IMR-90 (cell line): ENCODE measurements around the gene NELFCD. TPM values are rescaled to one million over a fixed set of nuclear protein-coding genes. Genes with fewer than 3 reads are reported as not detected.
A peak's percentile ranks its signal among the peaks of the same experiment; 100 is the strongest.

Source experiments
- ATAC-seq: fragments of 200-7000 bp; cut with Tn5 transposase; 2 replicates; pipeline ENCODE4 v1.9.1; 2020; ENCODE audit warnings: low read depth, mild to moderate bottlenecking, moderate library complexity
- BruUV-seq: library from RNA; stranded (reverse); fragments of 400-500 nt; replicated peaks from 2 replicates; lab custom pipeline; 2021; lab: Mats Ljungman, UMichigan
- CTCF ChIA-PET: fragments of 300-600 bp; formaldehyde crosslinking; extraction: SDS; loops from one replicate; lab custom pipeline; 2021; ENCODE audit warnings: antibody characterized with exemption; lab: Yijun Ruan, JAX
- POLR2A ChIA-PET: fragments of 300-600 bp; sonication (Branson Sonifier 250); formaldehyde crosslinking; loops from one replicate; lab custom pipeline; 2022; ENCODE audit warnings: antibody characterized with exemption; ENCODE audit not compliant: unreplicated experiment; lab: Charles Lee
- DNase-seq: peaks from one replicate; pipeline ENCODE4 v3.0.0; 2013
- H2AFZ ChIP-seq: replicated peaks from 2 replicates; pipeline ENCODE3; 2013; ENCODE audit warnings: low read length, mild to moderate bottlenecking; ENCODE audit not compliant: poor library complexity
- H2AK5ac ChIP-seq: 2 replicates; pipeline ENCODE4 v1.6.1; 2013; ENCODE audit warnings: low read depth, low read length, inconsistent platforms
- H2AK9ac ChIP-seq: replicated peaks from 2 replicates; pipeline ENCODE3; 2013; ENCODE audit warnings: mild to moderate bottlenecking, low read depth, low read length, moderate library complexity; ENCODE audit not compliant: poor library complexity
- H2BK120ac ChIP-seq: 2 replicates; pipeline ENCODE4 v1.6.1; 2013; ENCODE audit warnings: low read depth, low read length, inconsistent platforms
- H2BK15ac ChIP-seq: 3 replicates; pipeline ENCODE4 v1.6.1; 2013; ENCODE audit warnings: low read depth, low read length, inconsistent platforms
- H2BK20ac ChIP-seq: 2 replicates; pipeline ENCODE4 v1.6.1; 2013; ENCODE audit warnings: low read depth, mild to moderate bottlenecking, inconsistent platforms, low read length, moderate library complexity
- H2BK5ac ChIP-seq: 2 replicates; pipeline ENCODE4 v1.6.1; 2013; ENCODE audit warnings: mild to moderate bottlenecking, low read depth, low read length, inconsistent platforms; ENCODE audit not compliant: poor library complexity, severe bottlenecking
- H3K14ac ChIP-seq: replicated peaks from 2 replicates; pipeline ENCODE4 v1.6.1; 2013; ENCODE audit warnings: low read depth, low read length, inconsistent platforms
- H3K18ac ChIP-seq: 2 replicates; pipeline ENCODE4 v1.6.1; 2013; ENCODE audit warnings: low read depth, low read length, control low read depth
- H3K23ac ChIP-seq: 2 replicates; pipeline ENCODE4 v1.6.1; 2013; ENCODE audit warnings: low read depth, low read length, inconsistent platforms
- H3K27ac ChIP-seq: 2 replicates; pipeline ENCODE4 v1.5.1; 2013; ENCODE audit warnings: mild to moderate bottlenecking, control low read depth, low read length; ENCODE audit not compliant: insufficient read depth
- H3K27me3 ChIP-seq: 2 replicates; pipeline ENCODE4 v1.6.1; 2013; ENCODE audit warnings: low read length; ENCODE audit not compliant: control insufficient read depth, insufficient read depth
- H3K36me3 ChIP-seq: 2 replicates; pipeline ENCODE4 v1.6.1; 2013; ENCODE audit warnings: low read length, mixed read lengths; ENCODE audit not compliant: control insufficient read depth, insufficient read depth
- H3K4ac ChIP-seq: 2 replicates; pipeline ENCODE4 v1.6.1; 2013; ENCODE audit warnings: low read depth, low read length, inconsistent platforms
- H3K4me1 ChIP-seq: 2 replicates; pipeline ENCODE4 v1.6.1; 2013; ENCODE audit warnings: low read length, mixed read lengths; ENCODE audit not compliant: control insufficient read depth, insufficient read depth
- H3K4me2 ChIP-seq: 2 replicates; pipeline ENCODE4 v1.6.1; 2013; ENCODE audit warnings: low read depth, mild to moderate bottlenecking, control low read depth, low read length, moderate library complexity
- H3K4me3 ChIP-seq: 2 replicates; pipeline ENCODE4 v1.5.1; 2013; ENCODE audit warnings: low read depth, mild to moderate bottlenecking, control low read depth, low read length, moderate library complexity; ENCODE audit not compliant: insufficient read depth
- H3K56ac ChIP-seq: 2 replicates; pipeline ENCODE4 v1.6.1; 2013; ENCODE audit warnings: low read length, inconsistent platforms; ENCODE audit not compliant: insufficient read depth; ENCODE audit errors: extremely low read depth
- H3K79me1 ChIP-seq, 2 experiments: 2 replicates each; pipeline ENCODE4 v1.6.1; 2013; ENCODE audit warnings: low read length in 2 of 2, inconsistent platforms in 1 of 2, low read depth in 1 of 2
- H3K9ac ChIP-seq: 2 replicates; pipeline ENCODE4 v1.6.1; 2013; ENCODE audit warnings: low read depth, low read length, control low read depth
- H3K9me1 ChIP-seq: 2 replicates; pipeline ENCODE4 v1.6.1; 2013; ENCODE audit warnings: low read length, inconsistent platforms; ENCODE audit not compliant: insufficient read depth
- H3K9me3 ChIP-seq: 2 replicates; pipeline ENCODE4 v1.6.1; 2013; ENCODE audit warnings: low read length; ENCODE audit not compliant: control insufficient read depth, insufficient read depth
- H4K20me1 ChIP-seq: 2 replicates; pipeline ENCODE4 v1.6.1; 2013; ENCODE audit warnings: low read length, inconsistent platforms; ENCODE audit not compliant: insufficient read depth
- H4K5ac ChIP-seq: 2 replicates; pipeline ENCODE4 v1.6.1; 2013; ENCODE audit warnings: mild to moderate bottlenecking, low read depth, low read length, control low read depth
- H4K8ac ChIP-seq, 2 experiments: 2 replicates each; pipeline ENCODE4 v1.6.1; 2013; ENCODE audit warnings: low read depth in 2 of 2, low read length in 2 of 2, control low read depth in 1 of 2, inconsistent platforms in 1 of 2
- H4K91ac ChIP-seq: 2 replicates; pipeline ENCODE4 v1.6.1; 2013; ENCODE audit warnings: low read depth, low read length, inconsistent platforms; ENCODE audit not compliant: insufficient read depth
- BHLHE40 ChIP-seq: fragments of 150-350 bp; IDR thresholded peaks from 2 replicates; pipeline ENCODE4 v1.6.1; 2016; ENCODE audit warnings: mild to moderate bottlenecking, low read depth, low read length
- CEBPB ChIP-seq: IDR thresholded peaks from 2 replicates; pipeline ENCODE4 v1.6.1; 2012; ENCODE audit warnings: low read depth, low read length, improper control_type of control experiment
- CHD1 ChIP-seq: IDR thresholded peaks from 2 replicates; pipeline ENCODE4 v1.6.1; 2012; ENCODE audit warnings: low read depth, low read length, improper control_type of control experiment
- ELK1 ChIP-seq: fragments of 150-350 bp; IDR thresholded peaks from 2 replicates; pipeline ENCODE4 v1.6.1; 2016; ENCODE audit warnings: low read depth, mild to moderate bottlenecking, low read length, moderate library complexity, borderline replicate concordance
- FOS ChIP-seq: fragments of 150-350 bp; IDR thresholded peaks from 2 replicates; pipeline ENCODE4 v1.6.1; 2016; ENCODE audit warnings: low read depth, low read length
- MAFK ChIP-seq: IDR thresholded peaks from 2 replicates; pipeline ENCODE4 v1.6.1; 2012; ENCODE audit warnings: low read depth, low read length, improper control_type of control experiment
- MAZ ChIP-seq: IDR thresholded peaks from 2 replicates; pipeline ENCODE4 v1.6.1; 2012; ENCODE audit warnings: low read depth, mild to moderate bottlenecking, low read length, improper control_type of control experiment, moderate library complexity, borderline replicate concordance
- MXI1 ChIP-seq: IDR thresholded peaks from 2 replicates; pipeline ENCODE4 v1.6.1; 2012; ENCODE audit warnings: low read depth, mild to moderate bottlenecking, low read length, moderate library complexity, borderline replicate concordance
- NFE2L2 ChIP-seq: fragments of 150-350 bp; IDR thresholded peaks from 2 replicates; pipeline ENCODE4 v1.6.1; 2016; ENCODE audit warnings: low read depth, mild to moderate bottlenecking, low read length
- RAD21 ChIP-seq: IDR thresholded peaks from 2 replicates; pipeline ENCODE4 v1.6.1; 2012; ENCODE audit warnings: low read length, improper control_type of control experiment
- USF2 ChIP-seq: fragments of 150-350 bp; IDR thresholded peaks from 2 replicates; pipeline ENCODE4 v1.6.1; 2017; ENCODE audit warnings: mild to moderate bottlenecking, antibody characterized with exemption, low read length, low read depth
- WGBS, 2 experiments: methylation state at CpG; one replicate each; pipeline versions ENCODE4 v1.1.5 to v1.1.7; 2013; ENCODE audit warnings: missing lambda C conversion rate in 2 of 2; ENCODE audit not compliant: insufficient read length in 1 of 2; ENCODE audit errors: extremely low coverage in 2 of 2; 5-methylcytosine and 5-hydroxymethylcytosine counted together
- dilution Hi-C: fragments of 300-500 bp; cut with HindIII; formaldehyde crosslinking; loops from one replicate; pipeline ENCODE4 v1.14.3; 2018; ENCODE audit warnings: low sequenced_read_pairs; ENCODE audit not compliant: unreplicated experiment
- in situ Hi-C: fragments of 300-500 bp; cut with MboI; formaldehyde crosslinking; loops from 3 replicates; pipeline ENCODE4 v1.14.3; 2019; ENCODE audit warnings: low sequenced_read_pairs, inconsistent platforms, mixed read lengths
- intact Hi-C: fragments of 100-400 bp; cut with micrococcal nuclease; formaldehyde crosslinking; loops from 2 replicates; pipeline ENCODE4 v1.10.0; 2022
- polyA plus RNA-seq, 3 experiments: library from polyadenylated mRNA; depleted of rRNA; stranded (reverse); fragments of >200 nt; gene quantifications; 2 replicates each; pipeline ENCODE4 v1.2.3, GENCODE V29; 2012; ENCODE audit warnings: low replicate concordance in 1 of 3
- total RNA-seq: library from RNA; depleted of rRNA; stranded (reverse); fragments of >200 nt; gene quantifications from 2 replicates; pipeline ENCODE4 v1.2.3, GENCODE V29; 2012

NELFCD gene
- total and polyA plus RNA-seq, 2 of the 4 experiments (the other 2 are of a cell fraction): 88.9 to 94.1 TPM

DNA sequence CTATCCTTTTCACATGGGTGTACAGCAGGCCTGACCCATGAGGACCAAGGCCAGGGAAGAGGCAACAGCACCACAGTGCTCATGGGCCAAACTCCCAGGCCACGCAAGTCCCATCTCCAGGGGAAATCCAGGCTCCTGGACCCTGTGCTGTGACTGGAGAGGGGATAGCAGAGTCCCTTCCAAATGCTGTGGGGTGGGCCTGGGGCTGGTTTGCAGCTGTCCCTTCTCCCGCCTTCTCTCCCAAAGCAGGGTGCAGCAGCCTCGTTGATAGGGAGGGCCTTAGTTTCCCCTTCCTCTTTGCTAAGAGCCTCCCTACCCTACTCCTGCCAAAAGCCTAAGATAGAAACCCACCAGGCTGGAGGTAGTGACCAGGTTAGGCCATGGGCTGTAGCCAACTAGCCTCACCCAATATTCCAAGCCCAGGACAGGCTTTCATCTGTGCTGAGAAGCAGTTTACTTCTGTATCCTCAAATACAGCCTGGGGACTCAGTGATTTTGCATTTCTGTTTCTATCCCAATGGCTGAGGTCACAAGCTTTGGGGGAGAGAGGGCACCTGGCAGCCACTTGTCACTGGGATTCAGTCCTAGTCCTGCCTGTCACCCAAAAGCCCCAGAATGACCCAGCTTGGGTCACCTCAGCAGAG is 24.6 kb downstream of the NELFCD start (continued):
- TF ChIP-seq USF2: no peak

GRCh38 chr20:59006167-59006863 is 25.3 kb downstream of the NELFCD start:
- Histone ChIP-seq H3K27ac (peak overlapping the region; percentile 33; the same call in 1 of the 2 replicates), H3K9ac (peak overlapping the region; percentile 92), H2AFZ (peak overlapping the region; percentile 94), H3K4ac (peak overlapping the region; percentile 81), H3K79me1 (peaks cover 10 to 35% of the 10 kb centered on the region in 2 experiments; a peak in 3 of 4 replicates), H3K27me3 (no peaks in the 10 kb centered on the region), H3K18ac (no peak overlapping the region; the same call in 1 of the 2 replicates), H2BK120ac (peak overlapping the region; percentile 46), H3K56ac (no peak overlapping the region), H3K36me3 (peaks cover 5% of the 10 kb centered on the region), H4K8ac (peak overlapping the region; percentile 86 to 99), H3K9me3 (no peaks in the 10 kb centered on the region), H3K4me3 (peak overlapping the region; percentile 66), H3K4me1 (peaks cover 18% of the 10 kb centered on the region), H4K5ac (peak overlapping the region; percentile 83), H4K20me1 (no peaks in the 10 kb centered on the region; the same call in 1 of the 2 replicates), H3K23ac (peak overlapping the region; percentile 88), H2AK9ac (peak overlapping the region; percentile 85), H3K9me1 (peaks cover 15% of the 10 kb centered on the region; the same call in 1 of the 2 replicates), H2BK5ac (peak overlapping the region; percentile 1), H4K91ac (peak overlapping the region; percentile 23), H2BK15ac (no peak overlapping the region), H2BK20ac (no peak overlapping the region; the same call in 1 of the 2 replicates), H2AK5ac (peak overlapping the region; percentile 86), H3K14ac (peak overlapping the region; percentile 76), H3K4me2 (peak overlapping the region; percentile 89)
- ATAC-seq (peak; percentile 8; the same call in 1 of the 2 replicates), DNase-seq (no peak)
- in situ Hi-C loops: no loop called here
- intact Hi-C loops: no loop called here
- BruUV-seq: no TSS peak
- ChIA-PET POLR2A (no interaction called here), CTCF (no interaction called here)
- dilution Hi-C loops: no loop called here
- 83% methylated on average over 8 of the region's 29 CpGs; no CpG with 5 or more reads in 1 of the 2 experiments for WGBS, 2 experiments
- TF ChIP-seq MAFK (no peak), MXI1 (no peak), ELK1 (no peak), NFE2L2 (no peak), USF2 (no peak), FOS (no peak), CEBPB (no peak), RAD21 (no peak), CHD1 (no peak), BHLHE40 (no peak), MAZ (no peak)
